DMS114 treated with DMSO at 0.1 percent for 48 hours (cell line): ENCODE measurements around the gene GPX5.
"Not testable (repeated sequence)": the region's sequence is repeated elsewhere in the genome, so short reads cannot be mapped to it uniquely, and the experiment has no call there.

Experiments used
- DNase-seq: peaks from one replicate; lab custom pipeline; 2025; ENCODE audit not compliant: unreplicated experiment; lab: John Stamatoyannopoulos, UW

The GPX5 gene

GRCh38 chr6:28512387-28512786 lies 13.3 kb upstream of the GPX5 start:
- not testable (repeated sequence) for DNase-seq

- no peak for DNase-seq
Observed at GRCh38 chr6:28515676-28516075, 10.0 kb upstream of the GPX5 start, which contains the start of gene GPX6. Gene GPX6, minus strand, starts transcription at chr6:28515793. Its CDS starts 50 bp downstream, at chr6:28515743.

- no peak for DNase-seq
Observed at GRCh38 chr6:28517964-28518363, 7.7 kb upstream of the GPX5 start.

- no peak for DNase-seq
Observed at GRCh38 chr6:28522594-28523240, 3.0 kb upstream of the GPX5 start.

GRCh38 chr6:28523241-28523622 lies 2.4 kb upstream of the GPX5 start:
- no peak for DNase-seq

GRCh38 chr6:28530777-28531176 lies 5.1 kb downstream of the GPX5 start:
- no peak for DNase-seq

GRCh38 chr6:28531479-28532128 lies 5.9 kb downstream of the GPX5 start:
- no peak for DNase-seq

- no peak for DNase-seq
Observed at GRCh38 chr6:28534306-28534705, 8.6 kb downstream of the GPX5 start.

GRCh38 chr6:28534875-28535274 lies 9.2 kb downstream of the GPX5 start:
- DNase-seq: no peak

GRCh38 chr6:28537065-28537464 lies 11.4 kb downstream of the GPX5 start:
- DNase-seq: no peak

- DNase-seq: no peak
Observed at GRCh38 chr6:28537509-28538140, 11.9 kb downstream of the GPX5 start.

- no peak for DNase-seq
Observed at GRCh38 chr6:28541996-28542395, 16.3 kb downstream of the GPX5 start.

GRCh38 chr6:28542440-28543296 lies 17.0 kb downstream of the GPX5 start:
- no peak for DNase-seq

- DNase-seq: no peak
Observed at GRCh38 chr6:28543651-28544610, 18.2 kb downstream of the GPX5 start.

- DNase-seq: no peak
Observed at GRCh38 chr6:28545955-28546354, 20.3 kb downstream of the GPX5 start.

GRCh38 chr6:28547003-28547402 lies 21.3 kb downstream of the GPX5 start:
- DNase-seq: not testable (repeated sequence)

GRCh38 chr6:28551891-28552666 lies 26.4 kb downstream of the GPX5 start:
- no peak for DNase-seq

GRCh38 chr6:28553384-28553985 lies 27.8 kb downstream of the GPX5 start:
- DNase-seq: no peak
